ENCODE data around the gene DAAM1. TPM values are rescaled to one million over a fixed set of nuclear protein-coding genes. Genes with fewer than 3 reads are reported as not detected.

DAAM1 gene
- total and polyA plus RNA-seq, 12 donors = 7.4 to 37.4 (median 24.9) TPM

DNA sequence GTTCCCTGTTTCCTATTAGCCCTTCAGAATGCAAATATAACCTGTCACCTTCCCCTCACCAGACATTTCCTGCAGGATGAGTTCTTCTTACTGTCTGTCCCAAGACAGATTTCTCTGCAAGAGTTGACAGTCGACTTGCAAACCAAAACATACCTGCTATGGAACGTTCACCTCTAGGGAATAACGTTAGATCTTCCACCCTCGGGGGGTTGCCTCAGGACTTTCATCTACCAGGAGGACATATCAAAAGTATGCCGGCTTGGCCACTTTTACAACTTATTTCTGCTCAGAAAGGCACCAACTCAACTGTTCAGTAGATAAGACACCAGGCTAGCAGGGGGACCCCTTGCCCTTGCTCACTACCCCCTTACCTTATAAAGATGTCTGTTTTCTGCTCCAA, 92.5 kb downstream of the DAAM1 start:
- intact Hi-C loops (cut with DNase I) = no loop called here
- Histone ChIP-seq H3K9me3 (replicated peaks in 1 of 3) (no peaks in the 10 kb centered on the region), H3K4me3 (no peak overlapping the region), H3K4me1 (replicated peaks in 1 of 2) (peaks cover 17 to 27% of the 10 kb centered on the region in 2 donors), H3K27ac (no peak overlapping the region), H3K27me3 (no peaks in the 10 kb centered on the region), H3K36me3 (replicated peaks in 1 of 2) (no peaks in the 10 kb centered on the region)
- TF ChIP-seq, protein P1, sequence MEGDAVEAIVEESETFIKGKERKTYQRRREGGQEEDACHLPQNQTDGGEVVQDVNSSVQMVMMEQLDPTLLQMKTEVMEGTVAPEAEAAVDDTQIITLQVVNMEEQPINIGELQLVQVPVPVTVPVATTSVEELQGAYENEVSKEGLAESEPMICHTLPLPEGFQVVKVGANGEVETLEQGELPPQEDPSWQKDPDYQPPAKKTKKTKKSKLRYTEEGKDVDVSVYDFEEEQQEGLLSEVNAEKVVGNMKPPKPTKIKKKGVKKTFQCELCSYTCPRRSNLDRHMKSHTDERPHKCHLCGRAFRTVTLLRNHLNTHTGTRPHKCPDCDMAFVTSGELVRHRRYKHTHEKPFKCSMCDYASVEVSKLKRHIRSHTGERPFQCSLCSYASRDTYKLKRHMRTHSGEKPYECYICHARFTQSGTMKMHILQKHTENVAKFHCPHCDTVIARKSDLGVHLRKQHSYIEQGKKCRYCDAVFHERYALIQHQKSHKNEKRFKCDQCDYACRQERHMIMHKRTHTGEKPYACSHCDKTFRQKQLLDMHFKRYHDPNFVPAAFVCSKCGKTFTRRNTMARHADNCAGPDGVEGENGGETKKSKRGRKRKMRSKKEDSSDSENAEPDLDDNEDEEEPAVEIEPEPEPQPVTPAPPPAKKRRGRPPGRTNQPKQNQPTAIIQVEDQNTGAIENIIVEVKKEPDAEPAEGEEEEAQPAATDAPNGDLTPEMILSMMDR (IDR thresholded peaks at IDR 0.05) = no peak
- no peak for TF ChIP-seq POLR2A (IDR thresholded peaks at IDR 0.05)
- WGBS, 4 donors = 86 to 96% (median 91%) methylated on average over 5 of the region's 5 CpGs
- DNase-seq = no peak

DNA sequence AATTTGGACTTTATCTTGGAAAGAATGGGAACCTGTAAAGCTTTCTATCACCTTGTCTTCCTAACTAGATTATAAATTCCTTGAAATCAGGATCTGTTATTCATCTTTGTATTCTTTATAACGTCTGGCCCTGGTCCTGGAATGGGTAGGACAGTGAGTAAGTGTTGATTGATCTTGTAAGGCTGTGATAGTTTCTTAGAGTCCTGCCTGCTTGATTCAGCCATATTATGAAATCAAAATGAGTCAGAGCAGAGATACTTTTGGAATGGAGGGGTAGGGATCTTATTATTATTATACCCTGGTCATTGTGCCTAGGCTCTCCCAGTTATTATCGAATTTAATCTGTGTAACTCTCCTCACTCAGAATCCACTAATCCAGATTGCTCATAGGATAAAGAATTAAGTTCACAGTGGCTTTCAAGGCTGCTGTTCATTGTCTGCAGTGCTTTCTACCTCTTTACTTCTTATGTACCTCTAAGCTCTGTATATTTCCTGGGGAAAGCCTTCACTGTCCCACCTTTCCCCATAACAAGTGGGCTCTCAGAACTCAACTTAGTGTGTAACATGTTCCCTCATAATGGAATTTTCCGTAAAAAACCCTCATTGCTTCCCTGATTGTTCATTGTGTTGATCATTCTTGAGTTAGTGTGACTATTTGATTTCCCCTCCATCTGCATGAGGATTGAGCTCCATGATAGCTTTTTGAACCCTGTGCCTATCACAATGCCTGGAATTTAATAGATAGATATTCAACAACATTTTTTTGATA, 93.3 kb downstream of the DAAM1 start:
- WGBS, 4 donors = 65 to 76% (median 73%) methylated on average over 3 of the region's 3 CpGs
- Histone ChIP-seq H3K36me3 (replicated peaks in 1 of 2) (no peaks in the 10 kb centered on the region), H3K9me3 (replicated peaks in 1 of 3) (no peaks in the 10 kb centered on the region), H3K4me1 (replicated peaks in 1 of 2) (peaks cover 13 to 19% of the 10 kb centered on the region in 2 donors), H3K27me3 (no peaks in the 10 kb centered on the region), H3K4me3 (no peak overlapping the region), H3K27ac (peak overlapping the region in 2 of 5 donors; percentile 23 to 59)
- TF ChIP-seq POLR2A (IDR thresholded peaks at IDR 0.05) = no peak
- TF ChIP-seq, protein P1 (IDR thresholded peaks at IDR 0.05) = no peak
- DNase-seq = peak in 1 of 7 donors; percentile 30
- intact Hi-C loops (cut with DNase I) = no loop called here

DNA sequence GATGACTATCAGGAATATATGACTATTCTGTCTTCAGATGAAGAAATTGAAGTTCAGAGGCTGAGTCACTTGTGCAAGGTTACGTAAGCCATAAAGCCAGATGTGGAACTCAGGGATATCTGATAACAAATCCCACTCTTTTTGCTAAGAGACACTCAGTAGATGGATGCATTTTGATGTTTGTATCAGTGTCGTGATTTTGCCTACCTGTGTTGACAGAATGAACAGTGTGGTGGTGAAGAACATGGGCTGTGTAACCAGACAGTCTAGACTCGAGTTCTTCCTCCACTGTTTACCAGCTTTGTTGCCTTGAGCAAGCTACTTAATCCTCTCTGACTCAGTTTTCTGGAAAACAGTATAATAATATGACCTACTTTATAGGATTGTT, 93.9 kb downstream of the DAAM1 start:
- 46 to 54% (median 53%) methylated on average over 3 of the region's 3 CpGs for WGBS, 4 donors
- peaks cover 13 to 19% of the 10 kb centered on the region in 2 donors for H3K4me1 ChIP-seq (replicated peaks in 1 of 2)
- no peak overlapping the region for H3K4me3 ChIP-seq
- H3K36me3 ChIP-seq (replicated peaks in 1 of 2) = no peaks in the 10 kb centered on the region
- peak in 1 of 7 donors; percentile 22 for DNase-seq
- TF ChIP-seq POLR2A (IDR thresholded peaks at IDR 0.05) = no peak
- TF ChIP-seq, protein P1 (IDR thresholded peaks at IDR 0.05) = no peak
- intact Hi-C loops (cut with DNase I) = no loop called here
- no peaks in the 10 kb centered on the region for H3K9me3 ChIP-seq (replicated peaks in 1 of 3)
- H3K27me3 ChIP-seq = no peaks in the 10 kb centered on the region
- H3K27ac ChIP-seq = peak overlapping the region in 2 of 5 donors; percentile 23 to 59

DNA sequence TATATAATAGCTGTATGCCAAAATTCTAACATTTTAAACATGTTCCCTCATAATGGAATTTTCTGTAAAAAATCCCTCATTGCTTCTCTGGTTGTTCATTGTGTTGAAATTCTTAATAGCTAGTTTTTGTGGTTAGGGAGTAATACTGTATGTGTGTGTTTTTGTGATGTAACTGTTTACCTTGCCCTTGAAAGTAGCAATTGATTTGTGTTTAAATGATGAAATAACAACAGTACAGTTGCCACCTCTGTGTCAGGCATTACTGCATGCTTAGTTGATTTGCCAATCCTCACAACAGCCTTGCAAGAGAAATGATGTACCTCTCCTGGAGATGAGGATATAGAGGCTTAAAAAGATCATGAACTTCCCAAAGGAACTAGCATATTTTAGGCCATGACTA, 94.9 kb downstream of the DAAM1 start:
- no peak for DNase-seq
- Histone ChIP-seq H3K27me3 (no peaks in the 10 kb centered on the region), H3K27ac (no peak overlapping the region), H3K4me3 (no peak overlapping the region), H3K4me1 (replicated peaks in 1 of 2) (peaks cover 12% of the 10 kb centered on the region in 2 donors), H3K9me3 (replicated peaks in 1 of 3) (no peaks in the 10 kb centered on the region), H3K36me3 (replicated peaks in 1 of 2) (no peaks in the 10 kb centered on the region)
- TF ChIP-seq POLR2A (IDR thresholded peaks at IDR 0.05) = no peak
- TF ChIP-seq, protein P1 (IDR thresholded peaks at IDR 0.05) = no peak
- intact Hi-C loops (cut with DNase I) = no loop called here
